GM12874 (cell line): Measurements from ENCODE around the gene EMP3.

Experiments
- TF ChIP-seq, protein P1 (sequence below): IDR thresholded peaks from 2 replicates; pipeline ENCODE4 v1.5.1; 2011; ENCODE audit warnings: low read depth, mild to moderate bottlenecking, control low read depth, low read length, moderate library complexity; ENCODE audit not compliant: insufficient read depth

EMP3 gene

DNA sequence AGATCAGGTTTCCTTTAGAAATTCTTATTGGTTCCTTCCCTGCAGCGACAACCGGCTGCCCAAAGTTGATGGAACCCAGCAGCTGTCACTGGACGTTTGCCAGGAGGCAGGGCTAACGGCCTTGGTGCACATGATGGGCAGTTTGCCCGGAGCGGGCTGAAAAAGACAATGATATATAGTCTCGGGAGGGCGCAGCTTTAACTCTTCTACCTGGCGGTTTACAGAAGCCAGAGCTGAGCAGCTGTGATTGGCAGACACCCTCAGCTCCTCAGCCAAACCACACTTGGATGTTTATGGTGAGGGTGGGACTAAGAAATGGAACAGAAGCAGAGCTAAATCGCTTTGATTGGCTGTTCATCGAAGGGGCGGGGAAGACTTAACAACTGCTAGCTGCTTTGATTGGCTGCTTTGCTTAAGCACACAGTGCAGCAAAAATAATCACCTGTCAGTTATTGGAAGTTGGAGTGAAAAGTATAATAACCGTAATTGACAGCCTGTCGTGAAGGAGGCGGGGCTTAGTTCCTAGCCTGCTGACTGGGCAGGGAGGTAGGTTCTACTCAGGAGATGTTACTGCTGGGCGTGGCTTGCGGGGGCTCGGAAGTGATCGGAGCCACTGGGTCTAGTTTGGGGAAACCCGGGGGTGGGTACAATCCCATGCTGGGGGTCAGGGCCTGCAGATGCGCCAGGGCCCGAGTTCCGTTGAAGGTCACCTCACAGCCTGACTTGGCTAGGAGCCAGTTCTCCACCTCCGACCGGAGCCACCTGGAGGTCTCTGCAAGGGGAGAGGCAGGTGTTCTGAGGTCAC lies 7.5 kb downstream of the EMP3 start:
- TF ChIP-seq, protein P1, sequence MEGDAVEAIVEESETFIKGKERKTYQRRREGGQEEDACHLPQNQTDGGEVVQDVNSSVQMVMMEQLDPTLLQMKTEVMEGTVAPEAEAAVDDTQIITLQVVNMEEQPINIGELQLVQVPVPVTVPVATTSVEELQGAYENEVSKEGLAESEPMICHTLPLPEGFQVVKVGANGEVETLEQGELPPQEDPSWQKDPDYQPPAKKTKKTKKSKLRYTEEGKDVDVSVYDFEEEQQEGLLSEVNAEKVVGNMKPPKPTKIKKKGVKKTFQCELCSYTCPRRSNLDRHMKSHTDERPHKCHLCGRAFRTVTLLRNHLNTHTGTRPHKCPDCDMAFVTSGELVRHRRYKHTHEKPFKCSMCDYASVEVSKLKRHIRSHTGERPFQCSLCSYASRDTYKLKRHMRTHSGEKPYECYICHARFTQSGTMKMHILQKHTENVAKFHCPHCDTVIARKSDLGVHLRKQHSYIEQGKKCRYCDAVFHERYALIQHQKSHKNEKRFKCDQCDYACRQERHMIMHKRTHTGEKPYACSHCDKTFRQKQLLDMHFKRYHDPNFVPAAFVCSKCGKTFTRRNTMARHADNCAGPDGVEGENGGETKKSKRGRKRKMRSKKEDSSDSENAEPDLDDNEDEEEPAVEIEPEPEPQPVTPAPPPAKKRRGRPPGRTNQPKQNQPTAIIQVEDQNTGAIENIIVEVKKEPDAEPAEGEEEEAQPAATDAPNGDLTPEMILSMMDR, result no peak

DNA sequence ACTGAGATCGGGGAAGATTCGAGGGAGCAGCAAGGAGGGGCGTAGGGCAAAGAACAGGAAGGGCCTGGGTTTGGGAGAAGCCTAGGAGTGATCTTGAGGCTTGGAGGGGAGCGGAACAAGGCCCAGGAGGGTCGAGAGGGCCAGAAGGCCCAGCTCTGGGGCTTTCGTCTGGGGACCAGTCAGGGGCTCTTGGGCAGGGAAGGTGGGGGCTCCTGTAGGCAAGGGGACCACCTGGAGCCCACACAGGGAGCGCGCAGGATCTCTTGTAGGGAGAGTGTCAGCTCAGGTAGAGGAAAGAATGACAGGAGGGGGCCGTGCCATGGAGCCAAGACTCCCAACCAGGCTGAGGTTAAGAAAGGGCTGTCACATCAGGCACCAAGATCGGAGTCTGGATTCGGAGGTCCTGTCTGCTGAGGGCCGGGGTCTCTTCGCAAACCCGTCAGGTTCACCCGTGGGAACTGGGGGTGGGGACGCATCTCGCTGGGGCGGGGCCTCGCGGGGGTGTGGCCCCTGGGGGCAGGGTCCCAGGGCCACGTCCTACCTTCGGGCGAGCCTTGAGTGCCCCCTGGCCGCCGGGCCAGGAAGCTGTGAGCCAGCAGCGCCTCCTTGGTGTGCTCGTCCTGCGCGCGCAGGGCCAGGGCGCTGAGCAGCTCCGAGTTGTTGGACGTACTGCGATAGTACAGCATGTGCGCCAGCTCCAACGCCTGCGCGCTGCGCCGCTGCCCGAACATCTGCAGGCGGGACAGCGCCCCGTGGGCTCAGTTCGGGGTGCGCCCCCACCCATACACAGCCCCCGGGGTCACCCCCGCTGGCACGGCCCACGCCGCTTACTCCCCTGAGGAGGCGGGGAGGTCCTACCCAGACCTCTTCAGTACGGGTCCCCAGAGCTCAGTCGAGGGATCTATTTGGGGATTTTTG lies 8.4 kb downstream of the EMP3 start:
- TF ChIP-seq, protein P1, result peak; percentile 95

DNA sequence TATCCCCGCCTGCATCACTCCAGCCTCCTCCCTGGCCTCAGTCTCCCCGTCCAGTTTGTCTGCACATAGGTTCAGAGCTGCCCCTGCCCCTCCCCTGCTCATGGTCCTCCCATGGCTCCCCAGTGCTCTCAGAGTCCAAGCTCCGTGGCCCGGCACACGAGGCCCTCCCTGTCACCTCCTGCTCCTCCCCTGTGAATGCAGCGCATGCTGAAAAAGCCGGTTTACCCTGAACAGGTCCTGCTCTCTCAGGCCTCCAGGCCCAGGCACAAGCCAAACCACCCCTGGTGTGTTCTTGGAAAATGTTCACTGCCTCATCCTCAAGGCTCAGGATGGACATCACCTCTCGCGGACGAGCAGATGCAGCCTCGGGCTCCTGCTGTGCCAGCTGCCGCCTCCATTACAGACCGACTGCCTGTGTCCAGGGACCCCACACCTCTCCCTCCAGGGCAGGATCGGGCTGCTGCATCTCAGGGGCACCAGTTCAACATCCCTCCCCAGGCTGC lies 13.0 kb downstream of the EMP3 start:
- TF ChIP-seq, protein P1, result no peak

DNA sequence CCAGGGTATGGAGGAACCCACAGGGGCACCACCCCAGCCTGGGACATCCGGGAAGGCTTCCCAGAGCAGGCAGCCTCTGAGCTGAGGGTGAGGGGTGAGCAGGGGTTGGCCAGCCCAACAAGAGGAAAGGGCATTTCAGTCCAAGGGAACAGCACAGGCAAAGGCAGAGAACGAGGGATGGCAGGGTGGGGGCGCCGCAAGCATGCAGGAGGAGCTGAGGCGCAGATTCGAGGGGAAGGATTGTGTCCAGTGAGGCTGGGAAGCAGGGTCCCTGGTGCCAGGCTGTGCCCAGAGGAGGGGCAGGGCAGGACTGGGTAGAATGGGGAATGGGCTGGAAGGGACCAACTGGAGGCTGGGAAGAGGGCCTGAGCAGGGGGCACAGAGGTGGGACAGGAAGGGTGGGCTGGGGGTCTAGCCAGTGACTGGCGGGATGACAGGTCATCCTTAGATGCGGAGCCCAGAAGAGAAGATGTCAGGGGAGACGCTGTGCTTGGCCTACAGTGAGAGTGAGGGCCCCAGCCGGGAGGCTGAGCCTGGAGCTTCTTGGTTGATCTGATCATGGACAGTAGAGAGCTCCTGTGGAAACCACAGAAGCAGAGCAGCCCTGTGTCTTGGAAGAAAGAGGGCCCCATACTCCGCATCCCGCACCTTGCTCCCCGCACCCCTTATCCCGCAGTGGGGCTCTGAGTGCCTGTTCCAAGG lies 13.6 kb downstream of the EMP3 start:
- TF ChIP-seq, protein P1, result no peak

DNA sequence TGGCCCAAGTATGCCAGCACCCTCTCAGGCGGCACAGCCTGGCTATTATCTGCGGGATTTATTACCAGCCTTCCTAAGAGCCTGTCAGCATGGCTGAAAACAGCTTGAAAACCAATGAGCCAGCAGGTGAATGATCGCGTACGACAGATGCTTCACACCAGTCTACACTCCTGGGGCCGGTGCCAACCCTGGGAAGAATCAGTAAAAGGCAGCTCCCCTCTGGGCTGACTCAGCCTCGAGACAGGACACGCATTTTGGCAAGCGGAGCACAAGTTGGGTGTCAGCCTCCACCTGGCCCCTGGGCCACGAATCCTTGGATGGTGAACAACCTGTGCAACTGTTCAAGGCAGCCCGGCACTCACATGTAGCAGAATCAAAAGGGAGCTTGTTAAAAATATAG lies 15.6 kb downstream of the EMP3 start:
- TF ChIP-seq, protein P1, result no peak

DNA sequence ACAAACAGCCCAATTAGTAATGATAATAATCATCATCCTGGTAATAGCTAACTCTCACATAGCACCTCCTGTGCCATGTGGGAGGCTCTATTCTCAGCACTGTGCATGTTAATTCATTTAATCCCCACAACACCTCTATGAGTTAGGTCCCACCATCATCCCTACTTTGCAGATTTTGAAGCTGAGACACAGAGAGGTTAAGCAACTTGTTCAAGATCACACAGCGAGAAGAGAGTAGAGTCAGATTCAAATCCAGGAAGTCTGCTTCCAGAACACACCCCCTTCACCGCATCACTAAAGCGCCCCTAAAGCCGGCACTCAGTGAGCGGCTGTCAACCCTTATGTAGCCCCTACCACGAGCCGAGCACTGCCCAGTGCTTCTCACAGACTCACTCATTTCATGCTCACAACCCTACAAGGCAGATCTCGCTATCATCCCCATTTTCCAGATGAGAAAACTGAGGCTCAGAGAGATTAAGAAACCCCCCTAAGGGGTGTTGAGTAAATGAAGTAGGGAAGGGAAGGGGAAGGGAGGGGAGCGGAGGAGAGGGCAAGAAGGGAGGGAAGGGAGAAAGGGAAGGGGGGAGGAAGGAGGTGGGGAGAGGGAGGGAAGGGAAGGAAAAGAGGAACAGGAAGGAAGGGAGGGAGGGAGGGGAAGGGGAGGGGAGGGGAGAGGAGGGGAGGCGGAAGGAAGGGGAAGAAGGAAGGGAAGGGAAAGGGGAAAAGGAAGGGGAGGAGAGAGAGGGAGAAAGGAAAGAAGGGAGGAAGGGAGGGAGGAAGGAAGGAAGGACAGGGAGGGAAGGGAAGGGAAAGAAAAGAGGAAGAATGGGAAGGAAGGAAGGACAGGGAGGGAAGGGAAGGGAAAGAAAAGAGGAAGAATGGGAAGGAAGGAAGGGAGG lies 16.4 kb downstream of the EMP3 start:
- TF ChIP-seq, protein P1, result no peak
